Hematopoietic multipotent progenitor cell treated with erythropoietin and hydrocortisone succinate and interleukin-3 and kit ligand, for 8 days (in vitro differentiated cells): Measurements from ENCODE around the gene AMBRA1.

Experiments used
- DNase-seq: peaks from one replicate; pipeline ENCODE4 v3.0.0-alpha.2; 2015

The AMBRA1 gene

DNA sequence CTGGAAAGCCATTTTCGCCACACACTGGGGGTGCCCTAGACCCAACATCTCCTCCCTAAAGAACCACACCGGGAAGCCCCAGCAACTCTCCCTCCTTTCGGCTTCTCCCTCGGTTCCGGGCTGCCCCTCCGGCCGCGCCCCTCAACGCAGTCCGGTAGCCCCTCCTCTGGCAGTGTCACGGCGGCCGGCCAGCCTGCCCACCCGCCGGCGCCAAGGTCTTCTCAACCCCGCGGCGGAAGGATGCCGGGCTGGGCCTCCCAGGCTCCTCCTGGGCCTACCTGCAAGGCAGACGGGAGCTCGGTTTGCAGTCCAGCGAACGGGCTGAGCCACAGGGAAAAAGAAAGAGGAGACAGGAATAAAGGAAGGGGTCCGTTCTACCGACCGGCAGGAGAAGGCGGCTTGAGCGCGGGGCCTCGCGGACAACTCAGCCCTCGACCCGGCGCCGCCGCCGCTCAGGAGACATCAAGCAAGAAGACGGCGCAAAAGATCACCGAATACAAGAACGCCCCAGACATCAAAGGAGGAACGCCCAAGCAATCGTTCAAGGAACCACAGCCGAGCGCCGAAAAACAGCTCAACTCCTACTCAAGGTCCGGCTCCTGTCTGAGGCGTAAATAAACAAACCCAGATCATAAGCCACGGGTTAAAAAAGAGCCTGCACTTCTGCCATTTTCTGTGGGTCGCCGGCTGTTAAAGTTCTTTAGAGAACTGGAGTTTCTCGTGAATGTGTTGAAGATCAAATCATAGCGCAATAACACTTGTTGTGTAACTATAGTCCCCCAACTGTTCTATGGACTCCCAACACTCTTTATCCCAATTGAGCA, at the start of gene AMBRA1:
Gene AMBRA1 (minus strand): TSS at position 474 of the 824 bp plus-strand sequence. CDS start 45,643 bp downstream, outside the sequence.
- DNase-seq = peak; percentile 94

GRCh38 chr11:46643531-46643930, 49.7 kb upstream of the AMBRA1 start:
- DNase-seq = no peak

- DNase-seq = no peak
Observed at GRCh38 chr11:46642627-46643335, 49.0 kb upstream of the AMBRA1 start.

GRCh38 chr11:46641639-46642038, 47.8 kb upstream of the AMBRA1 start:
- DNase-seq = no peak

DNA sequence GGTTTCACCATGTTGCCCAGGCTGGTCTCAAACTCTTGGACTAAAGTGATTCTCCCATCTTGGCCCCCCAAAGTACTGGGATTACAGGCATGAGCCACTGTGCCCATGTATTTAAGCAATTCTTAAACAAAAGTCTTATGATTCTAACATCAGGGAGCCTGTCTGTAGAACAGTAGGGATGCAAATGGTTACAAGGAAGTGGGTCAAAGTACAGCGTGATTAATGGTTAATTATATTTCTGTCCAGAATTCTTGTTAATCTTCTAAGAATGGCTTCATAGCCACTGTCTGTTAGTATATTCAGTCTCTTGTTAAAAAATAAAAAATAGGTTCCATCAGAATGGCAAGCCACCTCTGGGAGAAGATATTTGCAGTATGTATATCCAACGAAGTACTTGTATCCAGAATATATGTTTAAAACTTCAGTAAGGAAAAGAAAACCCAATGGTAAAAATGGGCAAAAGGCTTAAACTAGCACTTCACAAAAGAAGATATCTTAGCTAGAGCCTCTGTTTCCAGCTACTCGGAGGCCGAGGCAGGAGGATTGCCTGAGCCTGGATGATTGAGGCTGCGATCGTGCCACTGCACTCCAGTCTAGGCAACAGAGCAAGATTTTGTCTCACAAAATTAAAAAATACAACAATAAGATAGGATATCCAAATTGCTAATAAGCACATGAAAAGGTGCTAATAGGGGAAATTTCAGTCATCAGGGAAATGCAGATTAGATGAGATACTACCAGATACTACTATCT, 46.4 kb upstream of the AMBRA1 start:
- no peak for DNase-seq

- no peak for DNase-seq
Observed at GRCh38 chr11:46639197-46639839, 45.5 kb upstream of the AMBRA1 start.

DNA sequence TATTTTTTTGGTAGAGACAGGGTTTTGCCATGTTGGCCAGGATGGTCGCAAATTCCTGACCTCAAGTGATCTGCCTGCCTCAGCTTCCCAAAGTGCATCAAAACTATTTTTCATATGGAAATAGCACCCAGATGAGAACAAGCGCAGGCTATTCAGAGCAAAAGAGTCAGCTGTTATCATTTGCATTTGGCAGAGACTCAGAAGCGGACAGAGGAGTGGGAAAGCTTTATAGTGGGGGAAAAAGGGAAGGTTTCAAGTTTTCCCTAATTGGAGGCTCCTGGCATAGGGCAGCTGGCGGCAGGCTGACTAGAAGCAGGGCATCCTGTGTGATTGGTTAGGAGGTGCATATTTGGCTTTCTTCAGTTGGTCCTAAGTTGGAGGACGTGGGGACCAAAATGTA, 43.7 kb upstream of the AMBRA1 start:
- no peak for DNase-seq

DNA sequence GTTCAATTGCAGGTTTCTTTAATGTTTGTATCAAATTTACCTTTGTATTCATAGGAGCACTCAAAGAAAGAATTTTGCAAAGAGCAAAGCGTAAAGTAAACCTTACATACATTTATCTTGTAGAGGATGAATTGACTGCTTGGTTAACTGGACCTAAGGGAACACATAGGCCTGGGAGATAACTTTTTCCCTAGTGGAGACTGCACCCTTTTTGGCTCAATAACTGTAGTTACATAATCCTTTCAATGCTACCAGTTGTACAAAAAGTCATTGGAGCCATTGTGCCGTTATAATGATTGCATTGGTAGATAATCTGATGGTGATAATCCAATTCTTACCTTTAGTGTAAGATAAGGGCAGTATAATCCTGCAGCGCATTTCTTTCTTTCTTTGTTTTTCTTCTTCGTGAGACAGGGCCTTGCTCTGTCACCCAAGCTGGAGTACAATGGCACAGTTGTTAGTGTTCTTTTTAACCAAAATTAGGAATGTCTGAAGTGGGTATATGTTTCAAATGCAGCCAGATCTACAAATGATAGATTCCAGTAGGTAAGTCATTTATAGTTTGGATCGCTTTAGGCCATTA, 41.8 kb upstream of the AMBRA1 start:
- DNase-seq = no peak

DNA sequence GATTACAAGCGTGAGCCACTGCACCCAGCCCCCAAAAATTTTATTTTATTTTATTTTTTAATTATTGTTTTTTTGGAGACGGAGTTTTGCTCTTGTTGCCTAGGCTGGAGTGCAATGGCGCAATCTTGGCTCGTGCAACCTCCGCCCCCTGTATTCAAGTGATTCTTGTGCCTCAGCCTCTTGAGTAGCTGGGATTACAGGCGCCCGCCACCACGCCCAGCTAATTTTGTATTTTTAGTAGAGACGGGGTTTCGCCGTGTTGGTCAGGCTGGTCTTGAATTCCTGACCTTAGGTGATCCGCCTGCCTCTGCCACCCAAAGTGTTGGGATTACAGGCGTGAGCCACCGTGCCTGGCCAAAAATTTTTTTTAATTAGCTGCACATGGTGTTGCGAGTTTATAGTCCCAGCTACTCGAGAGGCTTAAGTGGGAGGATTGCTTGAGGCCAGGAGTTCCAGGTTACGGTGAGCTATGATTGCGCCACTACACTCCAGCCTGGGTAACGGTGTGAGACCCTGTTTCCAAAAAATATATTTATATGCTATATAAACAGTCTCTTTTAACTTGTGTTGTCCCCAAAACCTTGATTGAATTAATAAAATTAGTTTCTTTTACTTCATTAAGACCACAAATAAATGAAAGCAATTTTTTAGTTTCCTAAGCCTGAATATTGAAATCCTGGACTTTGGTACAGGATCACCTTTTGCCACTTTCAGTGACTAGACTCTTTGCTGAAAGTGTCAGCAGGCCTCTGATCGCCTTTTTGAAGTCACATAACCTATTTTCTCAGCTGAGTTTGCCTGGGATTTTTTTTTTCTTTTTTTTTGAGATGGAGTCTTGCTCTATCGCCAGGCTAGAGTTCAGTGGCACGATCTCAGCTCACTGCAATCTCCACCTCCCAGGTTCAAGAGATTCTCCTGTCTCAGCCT, 39.7 kb upstream of the AMBRA1 start:
- no peak for DNase-seq

DNA sequence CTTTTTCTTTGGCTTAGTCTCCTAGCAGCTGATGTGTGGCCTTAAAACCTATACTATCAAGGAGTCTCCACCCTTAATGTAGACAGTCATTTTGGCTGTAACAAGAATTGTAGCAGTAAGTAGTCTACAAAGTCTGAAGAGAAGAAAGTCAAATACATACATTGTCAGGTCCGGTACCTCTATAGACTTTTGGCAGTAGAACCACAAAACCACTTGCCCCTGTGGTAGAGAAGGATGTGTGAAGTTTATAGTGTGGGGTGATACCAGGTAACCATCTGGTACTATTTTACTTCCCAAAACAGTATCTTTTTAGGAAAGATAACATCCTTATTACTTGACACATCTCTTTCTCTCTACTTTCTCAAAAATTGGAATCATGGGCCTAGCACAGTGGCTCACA, 38.7 kb upstream of the AMBRA1 start:
- no peak for DNase-seq

DNA sequence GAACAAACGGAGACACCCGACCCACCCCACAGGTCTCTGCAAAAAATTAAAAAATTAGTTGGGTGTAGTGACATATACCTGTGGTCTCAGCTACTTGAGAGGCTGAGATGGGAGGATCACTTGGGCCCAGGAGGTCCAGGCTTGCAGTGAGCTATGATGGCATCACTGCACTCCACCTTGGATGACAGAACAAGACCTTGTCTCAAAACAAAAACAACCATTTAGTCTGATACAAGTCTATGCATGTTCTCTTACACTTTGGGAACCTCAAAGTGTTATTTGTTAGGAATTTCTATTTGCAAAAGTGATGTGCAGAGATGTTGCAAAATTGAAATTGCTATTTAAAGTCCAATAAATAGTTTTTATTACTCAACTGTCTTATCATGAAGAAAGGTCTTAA, 37.9 kb upstream of the AMBRA1 start:
- no peak for DNase-seq

GRCh38 chr11:46630237-46630636, 36.4 kb upstream of the AMBRA1 start:
- DNase-seq = no peak

DNA sequence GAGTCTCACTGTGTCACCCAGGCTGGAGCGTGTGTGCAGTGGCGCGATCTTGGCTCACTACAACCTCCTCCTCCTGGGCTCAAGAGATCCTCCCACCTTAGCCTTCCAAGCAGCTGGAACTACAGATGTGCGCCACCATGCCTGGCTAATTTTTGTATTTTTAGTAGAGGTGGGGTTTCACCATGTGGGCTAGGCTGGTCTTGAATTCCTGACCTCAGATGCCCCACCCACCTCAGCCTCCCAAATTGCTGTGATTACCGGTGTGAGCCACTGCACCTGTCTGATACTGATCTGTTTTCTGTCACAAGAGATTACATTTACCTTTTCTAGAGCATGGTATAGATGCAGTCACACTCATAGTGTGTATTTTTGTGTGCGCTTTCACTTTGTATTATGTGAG, 35.1 kb upstream of the AMBRA1 start:
- no peak for DNase-seq

DNA sequence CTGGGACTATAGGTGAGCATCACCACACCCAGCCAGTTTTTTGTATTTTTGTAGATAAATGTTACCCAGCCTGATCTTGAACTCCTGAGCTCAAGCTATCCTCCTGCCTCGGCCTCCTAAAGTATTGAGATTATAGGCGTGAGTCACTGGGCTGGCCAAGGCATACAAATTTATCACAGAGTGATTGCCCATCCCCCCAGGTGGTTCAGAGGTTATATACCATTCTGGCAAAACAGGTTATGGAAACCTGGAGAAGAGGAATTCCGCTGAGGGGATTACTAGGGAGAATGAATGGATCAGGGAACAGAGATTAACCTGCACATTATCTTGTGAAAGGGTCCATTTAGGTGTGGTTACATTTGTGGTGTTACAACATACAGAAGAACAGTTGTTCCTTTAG, 31.6 kb upstream of the AMBRA1 start:
- DNase-seq = no peak

DNA sequence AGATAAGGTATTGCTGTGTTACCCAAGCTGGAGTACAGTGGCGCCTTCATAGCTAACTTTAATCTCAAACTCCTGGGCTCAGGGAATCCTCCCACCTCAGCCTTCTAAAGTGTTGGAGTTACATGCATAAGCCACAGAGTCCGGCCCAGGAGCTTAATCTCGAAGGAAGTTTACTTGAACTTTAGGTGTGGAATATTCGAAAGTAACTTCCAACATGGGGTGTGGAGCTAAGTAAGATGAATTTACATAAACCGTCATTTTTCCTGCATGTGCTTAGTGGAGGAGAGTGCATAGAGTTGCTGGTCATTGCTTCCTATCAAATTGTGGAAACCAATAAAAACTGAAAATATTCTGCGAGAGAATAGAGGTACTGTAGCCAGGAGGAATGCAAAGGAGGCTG, 25.0 kb upstream of the AMBRA1 start:
- DNase-seq = peak; percentile 32

DNA sequence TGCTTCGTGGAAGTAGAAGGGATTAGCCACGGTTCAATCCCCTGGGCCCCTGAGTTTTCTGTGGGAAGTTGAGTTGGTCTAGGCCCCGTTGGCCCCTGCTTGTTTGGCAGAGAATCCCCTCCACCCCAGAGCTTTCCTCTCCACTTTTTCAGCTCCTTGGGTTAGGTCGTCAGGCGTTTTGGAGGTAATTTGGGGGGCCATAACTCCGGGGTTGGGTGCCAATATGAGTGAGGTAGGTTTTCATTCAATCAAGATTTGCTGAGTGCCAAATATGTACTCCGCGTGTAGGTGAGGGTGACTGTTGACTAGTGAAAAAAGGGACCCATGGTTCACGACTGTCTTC, 24.1 kb upstream of the AMBRA1 start:
- no peak for DNase-seq

- DNase-seq = peak; percentile 87
Observed at GRCh38 chr11:46617134-46617971, 23.5 kb upstream of the AMBRA1 start, which contains the start of the genes ATG13 and HARBI1. Gene ATG13, plus strand, starts transcription at chr11:46617553. Its CDS starts 26,739 bp downstream, at chr11:46644292. Gene HARBI1, minus strand, starts transcription at chr11:46617227. Its CDS starts 990 bp downstream, at chr11:46616237.

DNA sequence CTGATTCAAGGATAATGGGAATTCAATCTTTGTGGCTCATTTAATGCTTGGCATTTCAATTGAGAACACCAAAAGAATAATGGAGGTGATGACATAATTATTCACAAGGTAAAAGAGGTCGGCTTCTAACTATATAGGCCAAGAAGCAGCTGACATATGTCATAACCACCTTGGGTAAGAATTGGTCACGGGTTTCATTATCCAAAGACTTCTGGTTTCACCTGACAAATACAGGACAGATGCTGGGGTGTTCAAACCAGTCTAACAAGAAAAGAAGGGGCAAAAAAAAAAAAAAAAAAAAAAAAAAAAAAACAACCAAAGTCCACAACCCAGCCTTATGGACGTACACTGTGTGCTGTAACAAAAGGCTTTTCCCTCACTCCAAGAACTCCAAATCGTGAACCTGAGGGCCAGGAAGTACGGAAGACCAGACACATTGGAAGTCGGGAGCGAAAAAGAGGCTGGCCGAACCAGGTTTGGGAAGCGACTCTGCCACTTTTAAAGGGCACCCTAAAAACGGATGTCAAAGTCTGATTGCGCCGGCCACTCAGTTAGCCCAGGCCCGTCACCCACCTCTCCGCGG, 22.8 kb upstream of the AMBRA1 start:
- DNase-seq = peak; percentile 35

- no peak for DNase-seq
Observed at GRCh38 chr11:46615756-46616155, 21.9 kb upstream of the AMBRA1 start.

GRCh38 chr11:46612326-46612725, 18.5 kb upstream of the AMBRA1 start:
- DNase-seq = no peak
